Gastroesophageal sphincter (tissue), 4 donors: ENCODE measurements around the gene BCAS3. TPM values are rescaled to one million over a fixed set of nuclear protein-coding genes. Genes with fewer than 3 reads are reported as not detected.
A peak's percentile ranks its signal among the peaks of the same experiment; 100 is the strongest.

Experiments used
- ATAC-seq: fragments of 150-250 bp; one replicate; pipeline ENCODE4 v1.9.1; 2016; ENCODE audit warnings: mild to moderate bottlenecking, moderate library complexity
- H3K27ac ChIP-seq, 4 donors: fragments of 200-600 bp; sonication (generic) in 3 of 4; 1 replicate in 3 of 4; 2 replicates in 1 of 4; pipeline ENCODE4 v1.5.1; 2016 to 2019
- H3K27me3 ChIP-seq: fragments of 200-600 bp; sonication (generic); one replicate; pipeline ENCODE4 v1.5.1; 2019
- H3K36me3 ChIP-seq, 2 donors: fragments of 200-600 bp; sonication (generic); one replicate each; pipeline ENCODE4 v1.5.1; 2019; ENCODE audit warnings: control low read depth in 1 of 2
- H3K4me1 ChIP-seq, 3 donors: fragments of 200-600 bp; sonication (generic); 1 replicate in 2 of 3; 2 replicates in 1 of 3; pipeline ENCODE4 v1.5.1; 2016 to 2019; ENCODE audit warnings: control low read depth in 2 of 3
- H3K4me3 ChIP-seq, 2 donors: fragments of 200-600 bp; sonication (generic); one replicate each; pipeline ENCODE4 v1.5.1; 2019; ENCODE audit warnings: mild to moderate bottlenecking in 1 of 2, moderate library complexity in 1 of 2
- H3K9me3 ChIP-seq, 3 donors: fragments of 200-600 bp; sonication (generic); one replicate each; pipeline ENCODE4 v1.5.1; 2017 to 2019; ENCODE audit warnings: control low read depth in 2 of 3
- CTCF ChIP-seq, 4 experiments: fragments of 200-600 bp in 2 of 4; fragments of 450-650 bp in 2 of 4; sonication (generic) in 1 of 4; IDR thresholded peaks; one replicate each; pipeline ENCODE4 v1.5.1; 2017 to 2019; ENCODE audit warnings: antibody characterized with exemption in 4 of 4, mild to moderate bottlenecking in 2 of 4, moderate library complexity in 2 of 4
- EP300 ChIP-seq: sonication (generic); formaldehyde crosslinking; IDR thresholded peaks from one replicate; pipeline ENCODE4 v1.6.1; 2017; ENCODE audit warnings: antibody characterized with exemption, mild to moderate bottlenecking
- POLR2A ChIP-seq, 2 donors: fragments of 450-650 bp; IDR thresholded peaks; one replicate each; pipeline ENCODE4 v1.6.1; 2017; ENCODE audit warnings: antibody characterized with exemption in 2 of 2, mild to moderate bottlenecking in 2 of 2, moderate library complexity in 1 of 2
- POLR2AphosphoS5 ChIP-seq: sonication (generic); formaldehyde crosslinking; IDR thresholded peaks from one replicate; pipeline ENCODE4 v1.6.1; 2017; ENCODE audit warnings: antibody characterized with exemption
- WGBS, 2 donors: methylation state at CpG; one replicate each; pipeline ENCODE4 v1.1.5; 2018; ENCODE audit warnings: low coverage in 1 of 2; 5-methylcytosine and 5-hydroxymethylcytosine counted together
- total RNA-seq, 4 donors: library from RNA; depleted of rRNA; stranded (reverse); fragments of >200 nt; gene quantifications; one replicate each; pipeline ENCODE4 v1.1.0, GENCODE V29; 2016

The BCAS3 gene
- total RNA-seq, 4 donors from 2014 or later: 18.8 to 37.0 (median 34.5) TPM

GRCh38 chr17:61337290-61337689 is 659.6 kb downstream of the BCAS3 start:
- peaks cover 3 to 49% (median 5%) of the 10 kb centered on the region in 3 donors for H3K4me1 ChIP-seq
- ATAC-seq: peak; percentile 61
- peak in 1 of 4 experiments; percentile 17 for TF ChIP-seq CTCF (IDR thresholded peaks at IDR 0.05)
- peak; percentile 40 for TF ChIP-seq POLR2AphosphoS5
- no peak for TF ChIP-seq POLR2A (IDR thresholded peaks at IDR 0.05)
- H3K36me3 ChIP-seq: no peaks in the 10 kb centered on the region
- 30 to 35% methylated on average over 6 of the region's 6 CpGs for WGBS, 2 donors
- H3K9me3 ChIP-seq: no peaks in the 10 kb centered on the region
- H3K27ac ChIP-seq: peak overlapping the region; percentile 58 to 85 (median 79)
- H3K4me3 ChIP-seq: no peak overlapping the region
- H3K27me3 ChIP-seq: no peaks in the 10 kb centered on the region

- WGBS, 2 donors: 22 to 36% methylated on average over 7 to 9 of the region's 12 CpGs
- Histone ChIP-seq H3K9me3 (no peaks in the 10 kb centered on the region), H3K27ac (peak overlapping the region; percentile 58 to 85 (median 79)), H3K4me3 (no peak overlapping the region), H3K4me1 (peaks cover 3 to 48% (median 5%) of the 10 kb centered on the region in 3 donors), H3K36me3 (no peaks in the 10 kb centered on the region), H3K27me3 (no peaks in the 10 kb centered on the region)
- peak; percentile 42 for ATAC-seq
- no peak for TF ChIP-seq EP300
- TF ChIP-seq POLR2AphosphoS5: peak; percentile 65
Measured at GRCh38 chr17:61338000-61338798, 660.5 kb downstream of the BCAS3 start.

GRCh38 chr17:61338874-61339478 is 661.3 kb downstream of the BCAS3 start:
- TF ChIP-seq POLR2A (IDR thresholded peaks at IDR 0.05) (no peak), EP300 (no peak), CTCF (IDR thresholded peaks at IDR 0.05) (no peak), POLR2AphosphoS5 (no peak)
- ATAC-seq: no peak
- Histone ChIP-seq H3K27me3 (no peaks in the 10 kb centered on the region), H3K27ac (peak overlapping the region in 3 of 4 donors; percentile 58 to 85 (median 84)), H3K4me3 (no peak overlapping the region), H3K36me3 (no peaks in the 10 kb centered on the region), H3K4me1 (peaks cover 3 to 48% (median 5%) of the 10 kb centered on the region in 3 donors), H3K9me3 (no peaks in the 10 kb centered on the region)
- WGBS, 2 donors: 82 to 91% methylated on average over 2 to 4 of the region's 5 CpGs

- Histone ChIP-seq H3K4me1 (peaks cover 3 to 39% (median 4%) of the 10 kb centered on the region in 3 donors), H3K9me3 (no peaks in the 10 kb centered on the region), H3K4me3 (no peak overlapping the region), H3K27me3 (no peaks in the 10 kb centered on the region), H3K36me3 (no peaks in the 10 kb centered on the region), H3K27ac (no peak overlapping the region)
- WGBS, 2 donors: 83 to 97% methylated on average over 7 to 9 of the region's 13 CpGs
- TF ChIP-seq CTCF (IDR thresholded peaks at IDR 0.05): no peak
- no peak for TF ChIP-seq POLR2AphosphoS5
- no peak for TF ChIP-seq EP300
- TF ChIP-seq POLR2A (IDR thresholded peaks at IDR 0.05): no peak
- ATAC-seq: no peak
Measured at GRCh38 chr17:61340431-61341209, 663.0 kb downstream of the BCAS3 start.

GRCh38 chr17:61343576-61343975 is 665.9 kb downstream of the BCAS3 start:
- Histone ChIP-seq H3K27me3 (no peaks in the 10 kb centered on the region), H3K36me3 (no peaks in the 10 kb centered on the region), H3K4me3 (no peak overlapping the region), H3K27ac (no peak overlapping the region), H3K9me3 (no peaks in the 10 kb centered on the region), H3K4me1 (peaks cover 0 to 9% (median 0%) of the 10 kb centered on the region in 3 donors)
- TF ChIP-seq POLR2AphosphoS5 (no peak), CTCF (IDR thresholded peaks at IDR 0.05) (no peak), EP300 (no peak)
- 50 to 53% methylated on average over 3 to 5 of the region's 6 CpGs for WGBS, 2 donors
- ATAC-seq: no peak
